GM12872 (cell line): ENCODE measurements around the gene DAB2IP.

Source experiments
- CTCF ChIP-seq: IDR thresholded peaks from 3 replicates; pipeline ENCODE4 v1.5.1; 2011; ENCODE audit warnings: low read depth, mild to moderate bottlenecking, low read length, moderate library complexity; ENCODE audit not compliant: insufficient read depth

Gene DAB2IP

GRCh38 chr9:121817476-121817875 is 166.0 kb downstream of the DAB2IP start:
- TF ChIP-seq CTCF: no peak

GRCh38 chr9:121818016-121818661 is 166.7 kb downstream of the DAB2IP start:
- no peak for TF ChIP-seq CTCF

GRCh38 chr9:121818841-121819427 is 167.5 kb downstream of the DAB2IP start:
- TF ChIP-seq CTCF: no peak

- no peak for TF ChIP-seq CTCF
Measured at GRCh38 chr9:121819428-121820231, 168.2 kb downstream of the DAB2IP start.

GRCh38 chr9:121820286-121821005 is 169.0 kb downstream of the DAB2IP start:
- no peak for TF ChIP-seq CTCF

GRCh38 chr9:121821326-121821725 is 169.9 kb downstream of the DAB2IP start:
- TF ChIP-seq CTCF: no peak
